Panc1 (cell line): ENCODE data around the gene PTPRN. TPM values are rescaled to one million over a fixed set of nuclear protein-coding genes. Genes with fewer than 3 reads are reported as not detected.

ENCODE experiments used
- ATAC-seq: fragments of 200-7000 bp; cut with Tn5 transposase; 2 replicates; pipeline ENCODE4 v1.9.1; 2020; ENCODE audit warnings: mild to moderate bottlenecking, moderate library complexity
- BruUV-seq: library from RNA; stranded (reverse); fragments of 400-500 nt; replicated peaks from 2 replicates; lab custom pipeline; 2021; lab: Mats Ljungman, UMichigan
- CTCF ChIA-PET: fragments of 300-600 bp; sonication (Branson Sonifier 250); formaldehyde crosslinking; loops from one replicate; lab custom pipeline; 2022; ENCODE audit warnings: antibody characterized with exemption; lab: Charles Lee
- POLR2A ChIA-PET: fragments of 300-600 bp; sonication (Branson Sonifier 250); formaldehyde crosslinking; loops from one replicate; lab custom pipeline; 2022; ENCODE audit warnings: antibody characterized with exemption; lab: Charles Lee
- DNase-seq: peaks from one replicate; pipeline ENCODE4 v3.0.0-alpha.2; 2010; ENCODE audit warnings: low read depth, low spot score
- H3K27ac ChIP-seq: 2 replicates; pipeline ENCODE4 v1.5.1; 2011; ENCODE audit warnings: mild to moderate bottlenecking, low read length, inconsistent platforms
- H3K27me3 ChIP-seq: fragments of 200-500 bp; sonication (Bioruptor generic); 2 replicates; pipeline ENCODE4 v1.6.0; 2014; ENCODE audit warnings: low read length, inconsistent platforms; ENCODE audit not compliant: control insufficient read depth, insufficient read depth
- H3K36me3 ChIP-seq: fragments of 200-500 bp; sonication (Bioruptor generic); 2 replicates; pipeline ENCODE4 v1.5.1; 2014; ENCODE audit warnings: inconsistent platforms, mild to moderate bottlenecking, low read length, moderate library complexity; ENCODE audit not compliant: control insufficient read depth, insufficient read depth
- H3K4me1 ChIP-seq: 2 replicates; pipeline ENCODE4 v1.5.1; 2011; ENCODE audit warnings: inconsistent platforms, mild to moderate bottlenecking, low read length, moderate library complexity; ENCODE audit not compliant: control insufficient read depth, insufficient read depth
- H3K4me3 ChIP-seq, 2 experiments: 2 replicates each; pipeline ENCODE4 v1.5.1; 2011 to 2012; ENCODE audit warnings: low read depth in 2 of 2, low read length in 2 of 2, mild to moderate bottlenecking in 2 of 2, inconsistent platforms in 1 of 2, moderate library complexity in 1 of 2
- H3K9me3 ChIP-seq: fragments of 200-500 bp; sonication (Bioruptor generic); 2 replicates; pipeline ENCODE4 v1.5.1; 2014; ENCODE audit warnings: low read depth, mild to moderate bottlenecking, inconsistent platforms, low read length, moderate library complexity; ENCODE audit not compliant: control insufficient read depth, insufficient read depth
- POLR2AphosphoS5 ChIP-seq: IDR thresholded peaks from 2 replicates; pipeline ENCODE4 v1.6.1; 2012; ENCODE audit warnings: mild to moderate bottlenecking, low read depth, low read length, moderate library complexity
- REST ChIP-seq, 2 experiments: IDR thresholded peaks; 2 replicates each; pipeline ENCODE4 v1.6.1; 2011 to 2012; ENCODE audit warnings: low read depth in 2 of 2, control low read depth in 1 of 2, low read length in 1 of 2, mild to moderate bottlenecking in 1 of 2, moderate library complexity in 1 of 2; ENCODE audit not compliant: insufficient read depth in 1 of 2
- SIN3A ChIP-seq: IDR thresholded peaks from 2 replicates; pipeline ENCODE4 v1.6.1; 2012; ENCODE audit warnings: low read depth, mild to moderate bottlenecking, low read length, moderate library complexity, borderline replicate concordance; ENCODE audit not compliant: insufficient read depth
- TCF7L2 ChIP-seq: IDR thresholded peaks from 2 replicates; pipeline ENCODE4 v1.6.1; 2011; ENCODE audit warnings: mild to moderate bottlenecking, low read depth, low read length, inconsistent platforms
- in situ Hi-C: cut with HindIII; loops from 2 replicates; pipeline ENCODE4 v1.10.0; 2016; ENCODE audit warnings: low sequenced_read_pairs, low pct_unique_long_range_greater_than_20kb
- intact Hi-C: fragments of 100-400 bp; cut with micrococcal nuclease; formaldehyde crosslinking; loops from one replicate; pipeline ENCODE4 v1.10.0; 2022; ENCODE audit not compliant: unreplicated experiment
- total RNA-seq: library from RNA; stranded (reverse); gene quantifications from one replicate; pipeline ENCODE4 v1.2.1, GENCODE V29; 2021; ENCODE audit not compliant: unreplicated experiment
- TF ChIP-seq, protein P1 (sequence below): fragments of 450-650 bp; IDR thresholded peaks from 2 replicates; pipeline ENCODE4 v1.5.1; 2017; ENCODE audit warnings: mild to moderate bottlenecking

PTPRN gene
- total RNA-seq, 1 experiment from 2014 or later, result not detected

DNA sequence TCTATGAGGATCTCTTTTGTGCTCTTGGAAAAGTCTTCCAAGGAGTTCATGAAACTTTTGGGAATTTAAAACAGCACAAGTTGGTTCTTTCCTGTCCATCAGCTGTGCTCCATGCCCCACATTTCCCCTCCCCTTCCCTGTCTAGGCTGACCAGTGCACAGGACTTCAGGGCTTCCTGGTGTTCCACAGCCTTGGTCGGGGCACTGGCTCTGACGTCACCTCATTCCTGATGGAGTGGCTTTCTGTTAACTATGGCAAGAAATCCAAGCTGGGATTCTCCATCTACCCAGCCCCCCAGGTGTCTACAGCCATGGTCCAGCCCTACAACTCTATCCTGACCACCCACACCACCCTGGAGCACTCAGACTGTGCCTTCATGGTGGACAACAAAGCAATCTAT is 38.2 kb downstream of the PTPRN start:
- no peaks in the 10 kb centered on the region for H3K9me3 ChIP-seq
- no peak overlapping the region for H3K27ac ChIP-seq
- no peaks in the 10 kb centered on the region for H3K27me3 ChIP-seq
- ChIA-PET CTCF (no interaction called here), POLR2A (no interaction called here)
- intact Hi-C loops (no loop called here), in situ Hi-C loops (no loop called here)
- TF ChIP-seq SIN3A, result no peak
- TF ChIP-seq REST (IDR thresholded peaks at IDR 0.05; ENCODE audit: insufficient read depth in 1 of 2, low read depth in 2 of 2, low read length in 1 of 2), result no peak
- TF ChIP-seq, protein P1, sequence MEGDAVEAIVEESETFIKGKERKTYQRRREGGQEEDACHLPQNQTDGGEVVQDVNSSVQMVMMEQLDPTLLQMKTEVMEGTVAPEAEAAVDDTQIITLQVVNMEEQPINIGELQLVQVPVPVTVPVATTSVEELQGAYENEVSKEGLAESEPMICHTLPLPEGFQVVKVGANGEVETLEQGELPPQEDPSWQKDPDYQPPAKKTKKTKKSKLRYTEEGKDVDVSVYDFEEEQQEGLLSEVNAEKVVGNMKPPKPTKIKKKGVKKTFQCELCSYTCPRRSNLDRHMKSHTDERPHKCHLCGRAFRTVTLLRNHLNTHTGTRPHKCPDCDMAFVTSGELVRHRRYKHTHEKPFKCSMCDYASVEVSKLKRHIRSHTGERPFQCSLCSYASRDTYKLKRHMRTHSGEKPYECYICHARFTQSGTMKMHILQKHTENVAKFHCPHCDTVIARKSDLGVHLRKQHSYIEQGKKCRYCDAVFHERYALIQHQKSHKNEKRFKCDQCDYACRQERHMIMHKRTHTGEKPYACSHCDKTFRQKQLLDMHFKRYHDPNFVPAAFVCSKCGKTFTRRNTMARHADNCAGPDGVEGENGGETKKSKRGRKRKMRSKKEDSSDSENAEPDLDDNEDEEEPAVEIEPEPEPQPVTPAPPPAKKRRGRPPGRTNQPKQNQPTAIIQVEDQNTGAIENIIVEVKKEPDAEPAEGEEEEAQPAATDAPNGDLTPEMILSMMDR, result no peak
- TF ChIP-seq POLR2AphosphoS5, result no peak
- no peak for TF ChIP-seq TCF7L2
- H3K4me3 ChIP-seq, result no peak overlapping the region
- no TSS peak for BruUV-seq
- DNase-seq (no peak), ATAC-seq (no peak)
- peaks cover 19% of the 10 kb centered on the region for H3K4me1 ChIP-seq
- no peaks in the 10 kb centered on the region for H3K36me3 ChIP-seq

- H3K9me3 ChIP-seq, result no peaks in the 10 kb centered on the region
- CTCF ChIA-PET, result no interaction called here
- ATAC-seq (no peak), DNase-seq (no peak)
- POLR2A ChIA-PET, result no interaction called here
- in situ Hi-C loops (no loop called here), intact Hi-C loops (no loop called here)
- no peak for TF ChIP-seq TCF7L2
- TF ChIP-seq, protein P1, result no peak
- TF ChIP-seq REST (IDR thresholded peaks at IDR 0.05; ENCODE audit: insufficient read depth in 1 of 2, low read depth in 2 of 2, low read length in 1 of 2), result no peak
- no peak for TF ChIP-seq POLR2AphosphoS5
- TF ChIP-seq SIN3A, result no peak
- H3K4me3 ChIP-seq, result no peak overlapping the region
- no peak overlapping the region for H3K27ac ChIP-seq
- peaks cover 17% of the 10 kb centered on the region for H3K4me1 ChIP-seq
- no TSS peak for BruUV-seq
- no peaks in the 10 kb centered on the region for H3K27me3 ChIP-seq
- no peaks in the 10 kb centered on the region for H3K36me3 ChIP-seq
These were observed 39.2 kb downstream of the PTPRN start for GRCh38 chr2:219270055-219270372.
